Pancreas (tissue), 10 donors: ENCODE results near the gene CD44. TPM values are rescaled to one million over a fixed set of nuclear protein-coding genes. Genes with fewer than 3 reads are reported as not detected.
A peak's percentile ranks its signal among the peaks of the same experiment; 100 is the strongest.

ENCODE experiments used
- ATAC-seq, 4 donors: fragments of 200-7000 bp; cut with Tn5 transposase; one replicate each; pipeline versions ENCODE4 v1.8.0 to v1.9.1; 2020; ENCODE audit warnings: mild to moderate bottlenecking in 4 of 4, moderate library complexity in 4 of 4
- DNase-seq, 6 donors: peaks; one replicate each; pipeline ENCODE4 v3.0.0-alpha.2; 2020
- FAIRE-seq: peaks from 2 replicates; lab custom pipeline; 2012; peaks lifted over from hg19 to GRCh38; lab: Jason Lieb, UNC
- H3K27ac ChIP-seq, 4 donors: fragments of 200-600 bp; sonication (generic); 1 replicate in 3 of 4; 2 replicates in 1 of 4; pipeline versions ENCODE4 v1.5.0 to v1.8.0; 2020
- H3K27me3 ChIP-seq, 4 donors: fragments of 200-600 bp; one replicate each; pipeline ENCODE4 v1.8.0; 2021
- H3K36me3 ChIP-seq, 3 donors: fragments of 200-600 bp; sonication (generic) in 1 of 3; one replicate each; pipeline versions ENCODE4 v1.5.0 to v1.8.0; 2020 to 2021
- H3K4me1 ChIP-seq, 3 donors: fragments of 200-600 bp; one replicate each; pipeline ENCODE4 v1.8.0; 2021
- H3K4me3 ChIP-seq, 4 donors: fragments of 200-600 bp; sonication (generic) in 2 of 4; one replicate each; pipeline versions ENCODE4 v1.5.0 to v1.8.0; 2020 to 2021
- H3K9me3 ChIP-seq, 4 donors: fragments of 200-600 bp; one replicate each; pipeline ENCODE4 v1.8.0; 2021
- WGBS, 2 donors: extraction: QIAGEN DNeasy Blood & Tissue Kit; methylation state at CpG; one replicate each; pipeline ENCODE4 v1.1.7; 2013; 5-methylcytosine and 5-hydroxymethylcytosine counted together
- intact Hi-C, 3 donors: fragments of 100-400 bp; cut with DNase I; formaldehyde crosslinking; loops; one replicate each; pipeline versions ENCODE4 v1.11.1 to v1.14.2; 2022
- polyA plus RNA-seq, 2 donors: library from polyadenylated mRNA; stranded (reverse); fragments of 200-250 nt; gene quantifications; one replicate each; pipeline ENCODE4 v1.2.3, GENCODE V29; 2013
- total RNA-seq, 6 donors: library from RNA; stranded (reverse); fragmentation: NEBNext Ultra II Directional in 4 of 6; extraction: Animal tissue kit (Norgen Biotek cat#: 25700) in 4 of 6; gene quantifications; one replicate each; pipeline versions ENCODE4 v1.2.1 to v1.2.4, GENCODE V29; 2021 to 2023
- TF ChIP-seq, protein P1 (sequence below), 4 donors: fragments of 200-600 bp; sonication (generic) in 3 of 4; IDR thresholded peaks; one replicate each; pipeline versions ENCODE4 v1.5.0 to v1.8.0; 2021; ENCODE audit warnings: antibody characterized with exemption in 4 of 4
- donor health status: healthy with polysubstance abuse.
- donor health status: DM: no; HTN: no; CAD: no; lungs with moderate emphysema.
- donor health status: DM: no; HTN: no; CAD: no.
- donor health status: control.
- donor health status: control.
- donor health status: Bipolar disorder and iron deficiency.
- donor health status: DM: yes; HTN: yes; CAD: no.
- donor health status: DM: no; HTN: no; CAD: no.
- donor health status: DM: no; HTN: no; CAD: no.
- donor health status: DM: yes; HTN: yes; CAD: no.

CD44 gene
- total and polyA plus RNA-seq, 8 donors = 133 to 677 (median 375) TPM

GRCh38 chr11:35153280-35153679 lies 14.3 kb downstream of the CD44 start:
- Histone ChIP-seq H3K27ac (no peak overlapping the region), H3K27me3 (no peaks in the 10 kb centered on the region), H3K36me3 (no peaks in the 10 kb centered on the region), H3K4me3 (no peak overlapping the region), H3K9me3 (no peaks in the 10 kb centered on the region), H3K4me1 (peaks cover 4 to 42% (median 14%) of the 10 kb centered on the region in 3 donors)
- FAIRE-seq (no peak), DNase-seq (no peak), ATAC-seq (no peak)
- TF ChIP-seq, protein P1, sequence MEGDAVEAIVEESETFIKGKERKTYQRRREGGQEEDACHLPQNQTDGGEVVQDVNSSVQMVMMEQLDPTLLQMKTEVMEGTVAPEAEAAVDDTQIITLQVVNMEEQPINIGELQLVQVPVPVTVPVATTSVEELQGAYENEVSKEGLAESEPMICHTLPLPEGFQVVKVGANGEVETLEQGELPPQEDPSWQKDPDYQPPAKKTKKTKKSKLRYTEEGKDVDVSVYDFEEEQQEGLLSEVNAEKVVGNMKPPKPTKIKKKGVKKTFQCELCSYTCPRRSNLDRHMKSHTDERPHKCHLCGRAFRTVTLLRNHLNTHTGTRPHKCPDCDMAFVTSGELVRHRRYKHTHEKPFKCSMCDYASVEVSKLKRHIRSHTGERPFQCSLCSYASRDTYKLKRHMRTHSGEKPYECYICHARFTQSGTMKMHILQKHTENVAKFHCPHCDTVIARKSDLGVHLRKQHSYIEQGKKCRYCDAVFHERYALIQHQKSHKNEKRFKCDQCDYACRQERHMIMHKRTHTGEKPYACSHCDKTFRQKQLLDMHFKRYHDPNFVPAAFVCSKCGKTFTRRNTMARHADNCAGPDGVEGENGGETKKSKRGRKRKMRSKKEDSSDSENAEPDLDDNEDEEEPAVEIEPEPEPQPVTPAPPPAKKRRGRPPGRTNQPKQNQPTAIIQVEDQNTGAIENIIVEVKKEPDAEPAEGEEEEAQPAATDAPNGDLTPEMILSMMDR (IDR thresholded peaks at IDR 0.05) = no peak
- 73 to 83% methylated on average over 2 of the region's 2 CpGs for WGBS, 2 donors
- intact Hi-C loops = no loop called here

DNA sequence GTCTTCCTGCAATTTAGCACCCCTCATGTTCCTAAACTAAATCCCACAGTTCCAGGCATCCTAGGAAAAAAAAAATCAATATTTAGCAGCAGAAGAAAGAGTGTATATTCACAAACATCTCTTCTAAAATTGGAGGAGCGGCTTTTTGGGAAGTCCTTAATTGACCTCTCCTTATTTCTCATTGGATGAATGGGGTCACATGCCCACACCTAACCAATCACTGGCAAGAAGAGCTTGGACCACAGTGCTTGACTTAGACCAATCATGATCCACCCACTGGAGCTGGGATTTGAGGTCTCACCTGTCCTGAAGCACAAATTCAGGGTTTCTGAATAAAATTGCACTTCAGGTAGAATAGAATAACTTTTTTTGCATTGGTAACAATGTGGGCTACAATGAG lies 16.0 kb downstream of the CD44 start:
- Histone ChIP-seq H3K4me3 (no peak overlapping the region), H3K4me1 (peaks cover 0 to 45% (median 14%) of the 10 kb centered on the region in 3 donors), H3K27ac (no peak overlapping the region), H3K36me3 (no peaks in the 10 kb centered on the region), H3K9me3 (no peaks in the 10 kb centered on the region), H3K27me3 (no peaks in the 10 kb centered on the region)
- TF ChIP-seq, protein P1 (IDR thresholded peaks at IDR 0.05) = no peak
- DNase-seq (no peak), ATAC-seq (no peak), FAIRE-seq (no peak)
- intact Hi-C loops = no loop called here
- WGBS, 2 donors = 100% methylated on average over 1 of the region's 1 CpG

GRCh38 chr11:35155677-35156076 lies 16.7 kb downstream of the CD44 start:
- H3K4me1 ChIP-seq = peaks cover 0 to 49% (median 14%) of the 10 kb centered on the region in 3 donors
- H3K36me3 ChIP-seq = no peaks in the 10 kb centered on the region
- H3K9me3 ChIP-seq = no peaks in the 10 kb centered on the region
- H3K4me3 ChIP-seq = no peak overlapping the region
- ATAC-seq (no peak), FAIRE-seq (no peak), DNase-seq (no peak)
- no peaks in the 10 kb centered on the region for H3K27me3 ChIP-seq
- TF ChIP-seq, protein P1 (IDR thresholded peaks at IDR 0.05) = no peak
- intact Hi-C loops = no loop called here
- no peak overlapping the region for H3K27ac ChIP-seq
- 92 to 95% methylated on average over 5 of the region's 5 CpGs for whole genome bisulfite sequencing, 2 donors

- ATAC-seq = peak in 2 of 4 donors; percentile 15 to 19
- intact Hi-C loops = no loop called here
- FAIRE-seq = no peak
Observed at GRCh38 chr11:35157814-35158700, 19.1 kb downstream of the CD44 start.

More at GRCh38 chr11:35157814-35158700, 19.1 kb downstream of the CD44 start:
- Histone ChIP-seq H3K27me3 (no peaks in the 10 kb centered on the region), H3K9me3 (no peaks in the 10 kb centered on the region), H3K4me3 (no peak overlapping the region), H3K27ac (peak overlapping the region in 2 of 4 donors; percentile 7 to 44), H3K36me3 (no peaks in the 10 kb centered on the region), H3K4me1 (peaks cover 0 to 38% (median 0%) of the 10 kb centered on the region in 3 donors)
- DNase-seq = no peak
- 81 to 85% methylated on average over 12 of the region's 12 CpGs for WGBS, 2 donors
- TF ChIP-seq, protein P1 (IDR thresholded peaks at IDR 0.05) = no peak
